Head of caudate nucleus (tissue), 42 donors: ENCODE results near the gene HLA-DMB.

Source experiments
- DNase-seq, 42 donors: peaks; one replicate each; pipeline versions ENCODE4 v3.0.0 to v3.0.0-alpha.2; 2020 to 2021; ENCODE audit warnings: mixed read lengths in 7 of 42
- intact Hi-C: fragments of 100-400 bp; cut with DNase I; formaldehyde crosslinking; loops from one replicate; pipeline ENCODE4 v1.15.0; 2022

Gene HLA-DMB

DNA sequence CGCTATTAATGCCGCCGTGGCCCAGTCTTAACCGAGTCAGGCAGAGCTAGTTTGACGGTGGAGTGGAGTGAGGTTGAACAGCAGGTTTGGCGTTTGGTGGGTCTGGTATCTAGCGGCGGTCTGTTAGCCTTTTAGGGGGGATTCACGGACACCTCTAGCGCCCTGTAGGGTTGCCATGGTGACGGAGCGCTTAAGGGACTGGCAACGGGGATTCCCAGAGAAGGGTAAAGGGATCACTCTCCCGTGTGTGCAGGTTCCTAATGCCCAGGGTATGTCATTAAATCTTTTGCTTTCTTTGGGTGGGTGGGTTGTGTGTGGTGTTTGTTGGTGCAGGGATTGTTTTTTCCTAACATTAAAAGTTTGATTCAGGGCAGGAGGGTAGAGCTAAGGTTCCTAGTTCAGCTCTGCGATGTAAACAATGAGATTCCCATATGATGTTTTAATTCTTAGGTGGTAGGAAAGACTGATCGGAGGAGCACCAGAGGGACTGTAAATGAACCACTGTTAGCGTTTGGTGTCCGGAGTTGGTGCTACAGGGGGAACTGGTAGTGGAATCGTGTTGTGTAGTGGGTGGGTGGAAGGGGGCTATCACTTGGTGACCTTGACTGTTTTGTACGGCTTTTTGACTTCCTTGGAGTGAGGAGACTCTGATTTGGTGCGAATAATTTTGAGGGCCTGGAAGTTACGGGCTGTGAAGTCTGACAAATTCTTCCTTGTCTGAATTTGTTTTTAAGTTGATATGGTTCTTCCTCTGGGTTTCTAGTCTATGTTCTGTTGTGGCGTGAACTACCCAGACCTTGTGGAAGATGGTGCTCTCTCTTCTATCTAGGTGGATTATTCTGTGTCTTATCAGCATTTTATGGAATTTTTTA, 32.6 kb upstream of the HLA-DMB start:
- intact Hi-C loops, result loop anchor here (10.0 kb wide), 1 partner anchor 231 kb away; the partner anchor contains the start of genes HSD17B8, RING1, RXRB and SLC39A7
- DNase-seq, result peak in 10 of 42 donors; percentile 16 to 52 (median 29)

DNA sequence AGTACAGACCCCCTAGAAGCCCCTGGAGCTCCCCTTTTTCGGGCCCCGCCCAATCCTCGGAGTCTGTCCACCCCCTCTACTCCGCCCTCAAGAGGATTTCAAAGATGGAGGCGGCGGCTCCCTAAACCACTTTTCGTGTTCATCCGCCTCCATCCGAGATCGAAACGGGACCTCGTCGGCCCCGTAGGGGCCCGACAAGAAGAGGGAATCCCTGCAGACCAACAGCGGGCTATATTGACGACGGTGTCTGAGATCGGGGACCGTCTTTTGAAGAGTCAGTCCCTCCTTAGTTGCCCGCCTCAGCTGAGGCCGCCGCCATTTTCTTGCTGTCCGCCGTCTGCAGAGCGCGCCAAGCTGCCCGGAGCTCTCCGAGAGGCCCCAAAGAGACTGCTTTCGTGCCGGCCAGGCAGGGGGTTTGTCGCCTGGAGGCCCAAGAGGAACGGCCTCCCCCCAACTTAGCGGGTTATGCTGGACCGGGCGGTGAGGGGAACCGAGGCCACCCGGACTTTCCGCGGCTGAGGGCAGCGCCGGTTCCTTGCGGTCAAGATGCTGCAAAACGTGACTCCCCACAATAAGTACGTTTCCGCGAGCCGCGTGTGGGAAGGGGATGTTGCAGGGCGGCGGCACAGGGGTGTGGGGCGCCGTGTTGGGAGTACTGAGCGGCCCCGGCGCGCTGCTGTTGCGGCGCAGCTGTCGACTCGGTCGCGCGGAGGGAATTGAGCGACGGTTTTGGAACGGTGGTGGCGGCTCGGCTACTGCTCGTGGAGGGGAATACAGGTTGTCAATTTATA, 31.7 kb upstream of the HLA-DMB start:
- intact Hi-C loops, result loop anchor here (10.0 kb wide), 1 partner anchor 232 kb away; the partner anchor contains the start of genes HSD17B8, RING1, RXRB and SLC39A7
- DNase-seq, result peak in 38 of 42 donors; percentile 27 to 75 (median 48)

- intact Hi-C loops, result loop anchor here (10.0 kb wide), 1 partner anchor 233 kb away; the partner anchor contains the start of genes HSD17B8, RING1, RXRB and SLC39A7
- peak; percentile 98 to 100 (median 99) for DNase-seq
These were observed 30.9 kb upstream of the HLA-DMB start for GRCh38 chr6:32971581-32972352.

- intact Hi-C loops, result loop anchor here (10.0 kb wide), 1 partner anchor 234 kb away; the partner anchor contains the start of genes HSD17B8, RING1, RXRB and SLC39A7
- DNase-seq, result no peak
These were observed 30.4 kb upstream of the HLA-DMB start for GRCh38 chr6:32971242-32971580.

DNA sequence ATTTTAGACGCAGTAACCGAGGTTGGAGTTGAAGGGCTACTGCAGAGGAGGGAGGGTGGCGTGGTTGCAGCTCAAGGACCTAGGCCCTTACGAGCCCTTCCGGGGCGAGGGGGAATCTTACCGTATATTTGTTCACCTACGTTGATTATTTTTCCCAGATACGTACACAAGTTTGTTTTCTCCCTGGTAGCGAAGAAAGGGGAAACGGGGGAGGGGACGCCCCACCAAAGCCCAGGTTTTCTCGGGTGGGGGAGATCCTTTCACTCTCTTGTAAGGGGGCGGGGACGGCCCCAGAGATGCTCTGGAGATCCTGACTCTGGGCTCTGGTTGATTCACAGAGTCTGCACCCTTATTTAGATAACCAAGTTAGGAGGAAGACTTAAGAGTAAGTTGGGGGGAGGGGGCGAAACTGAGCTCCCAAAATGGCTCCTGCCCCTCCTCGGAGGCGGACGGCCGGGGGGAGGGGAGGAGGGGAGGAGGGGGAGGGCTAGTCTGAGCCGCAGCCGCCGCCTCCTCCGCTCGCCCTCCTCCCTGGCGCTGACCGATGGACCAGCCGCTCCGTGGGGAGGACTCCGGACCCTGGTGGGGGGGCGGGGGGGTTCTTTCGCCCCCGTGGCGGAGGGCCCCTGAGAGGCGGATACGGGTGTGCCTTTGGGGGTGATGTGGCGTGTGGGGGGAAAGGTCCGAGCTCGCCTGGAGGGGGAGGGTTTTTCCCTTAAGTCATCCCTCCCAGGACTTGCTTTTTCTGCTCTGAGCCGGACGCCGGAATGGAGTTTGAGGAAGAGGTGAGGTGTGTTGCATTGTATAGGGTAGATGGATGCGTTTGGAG, 29.8 kb upstream of the HLA-DMB start:
- peak; percentile 61 to 92 (median 80) for DNase-seq
- intact Hi-C loops, result loop anchor here (10.0 kb wide), 1 partner anchor 234 kb away; the partner anchor contains the start of genes HSD17B8, RING1, RXRB and SLC39A7

DNA sequence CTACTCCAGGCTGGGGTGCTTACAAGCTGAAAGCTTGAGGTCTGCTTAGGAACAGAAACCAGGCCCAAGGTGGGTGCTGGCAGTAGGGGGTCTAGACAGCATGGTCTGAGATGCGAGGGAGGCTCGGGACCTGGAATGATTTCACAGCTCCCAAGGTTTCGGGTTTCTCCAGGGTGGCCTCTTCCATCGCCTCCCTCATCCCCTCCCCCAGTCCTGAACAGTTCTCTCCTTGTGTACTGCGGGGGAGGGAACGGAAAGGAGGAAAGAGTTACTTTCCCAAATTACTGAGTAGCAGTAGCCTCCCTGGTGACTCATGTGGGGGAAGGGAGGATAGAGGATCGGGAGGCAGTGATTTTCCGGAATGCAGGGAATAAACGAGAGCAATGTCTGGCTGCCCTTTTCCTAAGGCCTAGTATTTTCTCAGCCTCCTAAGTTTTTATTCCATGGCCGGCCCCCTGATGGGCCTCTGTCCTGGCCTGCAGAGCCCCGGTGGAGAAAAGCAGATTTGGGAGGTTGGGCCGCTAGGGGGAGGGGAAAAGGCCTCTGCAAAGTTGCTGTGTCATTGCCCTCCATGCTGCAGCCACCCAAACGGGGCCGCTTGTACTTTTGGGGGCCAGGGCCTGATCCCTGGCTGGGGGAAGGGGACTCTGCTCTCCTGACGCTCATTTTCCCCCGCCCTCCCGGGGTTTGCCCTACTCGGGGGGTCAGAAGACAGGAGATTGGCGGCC, 29.0 kb upstream of the HLA-DMB start:
- intact Hi-C loops, result loop anchor here (10.0 kb wide), 1 partner anchor 235 kb away; the partner anchor contains the start of genes HSD17B8, RING1, RXRB and SLC39A7

GRCh38 chr6:32968867-32969684, 28.2 kb upstream of the HLA-DMB start:
- intact Hi-C loops, result no loop called here
- peak; percentile 45 to 89 (median 71) for DNase-seq

More for the DNA sequence above, 29.0 kb upstream of the HLA-DMB start:
- peak; percentile 48 to 88 (median 71) for DNase-seq

GRCh38 chr6:32968093-32968866, 27.5 kb upstream of the HLA-DMB start, which contains the start of gene BRD2:
Gene BRD2 (plus strand): TSS chr6:32968594. CDS start chr6:32972899, 4,305 bp downstream.
- peak; percentile 83 to 98 (median 96) for DNase-seq
- intact Hi-C loops, result no loop called here

DNA sequence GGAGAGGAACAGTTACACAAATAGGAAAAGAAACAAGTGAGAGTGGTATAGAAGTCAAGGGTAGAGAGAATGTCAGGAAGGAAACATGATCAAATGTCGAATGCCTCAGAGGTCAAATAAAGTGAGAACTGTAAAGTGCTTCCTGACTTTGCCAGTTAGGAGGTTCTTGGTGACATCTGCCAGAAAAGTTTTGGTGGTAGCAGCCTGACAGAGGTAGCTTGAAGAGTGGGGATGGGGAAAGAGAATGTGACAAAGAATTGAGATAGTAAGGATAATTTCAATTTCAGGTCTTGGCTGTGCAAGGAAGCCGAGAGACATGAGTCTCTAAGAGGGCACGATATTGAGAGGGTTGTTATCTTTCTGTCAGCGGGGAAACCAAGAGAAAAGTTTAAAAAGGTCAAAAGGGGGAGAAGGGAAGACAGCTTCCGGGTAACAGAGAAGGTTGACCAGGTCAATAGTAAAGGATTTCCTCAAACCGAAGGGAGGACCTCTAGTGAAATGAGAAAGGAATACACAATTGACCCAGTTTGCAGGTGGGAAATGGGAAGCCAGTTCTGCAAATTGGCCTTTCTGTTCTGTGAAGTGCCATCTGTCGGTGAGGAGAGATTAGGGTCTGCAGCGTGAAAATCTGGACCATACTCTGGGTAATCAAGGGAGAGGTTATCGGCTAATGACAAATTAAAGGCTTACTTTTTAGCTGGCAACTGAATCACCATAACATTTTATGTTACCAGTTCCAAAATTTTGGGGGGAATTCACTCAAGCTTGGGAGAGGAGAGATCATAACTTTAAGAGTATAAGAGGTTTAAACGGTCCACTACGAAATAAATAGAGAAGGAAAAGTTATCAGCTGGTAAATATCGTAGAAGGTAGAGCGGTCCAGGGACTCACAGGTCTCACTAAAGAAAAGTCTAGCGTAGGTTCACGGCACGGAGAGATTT, 26.6 kb upstream of the HLA-DMB start:
- intact Hi-C loops, result no loop called here
- peak in 26 of 42 donors; percentile 27 to 83 (median 60) for DNase-seq

- no peak for DNase-seq
- intact Hi-C loops, result no loop called here
These were observed 23.9 kb upstream of the HLA-DMB start for GRCh38 chr6:32964776-32965175.

DNA sequence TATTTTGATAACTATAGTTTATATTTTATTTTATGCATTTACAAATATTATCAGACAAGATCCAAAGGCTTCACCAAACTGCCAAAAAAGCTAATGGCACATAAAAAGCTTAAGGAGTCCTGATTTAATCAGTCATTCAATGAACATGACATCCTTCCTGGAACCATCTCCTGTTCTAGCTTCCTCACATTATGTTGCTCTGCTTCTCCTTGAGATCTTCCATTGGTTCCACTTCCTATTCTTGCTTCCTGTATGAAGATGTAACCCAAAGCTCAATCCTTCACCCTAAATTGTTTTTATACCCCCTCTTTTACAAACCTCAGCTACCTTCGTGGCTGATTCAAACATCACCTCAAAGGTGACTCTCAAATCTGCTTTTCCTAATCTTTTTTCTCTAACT, 23.0 kb upstream of the HLA-DMB start:
- intact Hi-C loops, result no loop called here

GRCh38 chr6:32962213-32962826, 21.5 kb upstream of the HLA-DMB start:
- no peak for DNase-seq

More for the DNA sequence above, 23.0 kb upstream of the HLA-DMB start:
- no peak for DNase-seq

DNA sequence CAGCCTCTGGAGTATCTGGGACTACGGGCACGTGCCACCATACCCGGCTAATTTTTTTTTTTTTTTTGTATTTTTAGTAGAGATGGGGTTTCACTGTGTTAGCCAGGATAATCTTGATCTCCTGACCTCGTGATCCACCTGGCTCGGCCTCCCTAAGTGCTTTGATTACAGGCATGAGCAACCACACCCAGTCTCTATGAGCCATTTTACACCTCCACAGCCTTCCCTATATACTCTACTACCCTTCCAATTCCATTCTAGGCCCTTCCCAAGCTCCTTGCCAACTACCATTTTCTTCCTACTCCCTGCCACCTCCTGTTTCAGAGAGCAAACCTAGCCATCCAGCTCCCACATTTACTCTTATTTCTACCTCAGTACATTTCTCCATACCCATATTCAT, 19.7 kb upstream of the HLA-DMB start:
- no peak for DNase-seq
- intact Hi-C loops, result no loop called here

More at GRCh38 chr6:32962213-32962826, 21.5 kb upstream of the HLA-DMB start:
- intact Hi-C loops, result no loop called here

DNA sequence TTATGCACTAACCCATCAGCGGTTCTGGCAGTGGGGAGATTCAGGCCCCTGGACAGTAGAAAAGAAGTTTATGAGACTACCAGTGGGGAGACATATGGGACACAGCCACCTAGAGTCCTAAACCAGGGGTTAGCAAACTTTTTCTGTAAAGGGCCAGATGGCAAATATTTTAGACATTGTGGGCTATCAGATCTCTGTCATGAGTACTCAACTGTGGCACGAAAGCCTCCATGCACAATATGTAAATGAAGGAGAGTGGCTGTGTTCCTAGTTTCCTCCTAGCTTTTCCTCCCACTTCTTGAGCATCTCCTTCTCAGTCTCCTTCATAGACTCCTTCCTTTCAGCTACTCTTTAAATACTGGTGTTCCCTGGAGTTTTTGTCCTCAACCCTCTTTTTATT, 15.3 kb upstream of the HLA-DMB start:
- no peak for DNase-seq
- intact Hi-C loops, result no loop called here
